Measurements from ENCODE around the gene SMIM7.
"Not testable (repeated sequence)": the region's sequence is repeated elsewhere in the genome, so short reads cannot be mapped to it uniquely, and the experiment has no call there.

Gene SMIM7

DNA sequence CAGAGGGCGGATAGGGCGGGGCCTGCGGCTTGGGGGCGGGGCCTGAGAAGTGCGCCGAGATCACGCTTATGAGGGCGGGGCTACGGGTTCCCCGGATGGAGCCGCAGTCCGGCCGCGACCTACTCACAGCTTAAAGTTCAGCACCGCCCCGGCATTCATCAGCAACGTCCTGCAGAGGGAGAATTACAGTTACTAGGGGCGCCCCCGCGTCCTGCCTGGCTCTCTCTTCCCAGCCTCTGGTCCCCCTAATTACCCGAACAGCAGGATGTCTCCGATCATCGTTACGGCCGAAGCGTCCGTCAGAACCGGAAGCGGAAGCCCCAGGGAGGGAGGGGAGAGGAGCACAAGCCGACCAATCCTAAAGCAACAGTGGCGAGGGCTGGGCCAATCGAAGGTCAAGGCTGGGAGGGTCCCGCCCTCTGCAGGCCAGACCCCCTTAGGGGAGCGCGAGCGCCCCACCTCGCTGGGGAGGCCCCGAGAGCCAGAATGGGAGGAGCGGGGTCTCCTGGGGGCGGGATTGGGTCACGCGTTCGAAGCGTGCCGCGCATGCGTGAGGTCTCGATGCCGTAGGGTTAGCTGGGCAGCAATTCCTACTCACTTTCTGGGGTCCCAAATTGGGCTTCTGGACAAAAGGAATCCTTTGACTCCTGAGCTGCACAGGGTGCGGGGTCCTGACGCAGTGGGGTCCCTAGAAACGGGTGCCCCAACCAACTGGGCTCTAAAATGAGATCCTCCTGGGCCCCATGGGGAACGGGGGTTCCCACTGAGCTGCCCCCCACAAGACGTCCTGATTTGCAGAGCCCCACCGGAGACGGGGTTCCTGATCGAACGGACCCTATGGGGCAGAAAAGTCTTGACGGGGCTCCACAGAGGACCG, at the start of gene SMIM7:
Gene SMIM7, minus strand, starts transcription at position 313 of the 877 bp plus-strand sequence. Its CDS starts 34 bp downstream, at position 279.
- peak; percentile 95 for DNase-seq

DNA sequence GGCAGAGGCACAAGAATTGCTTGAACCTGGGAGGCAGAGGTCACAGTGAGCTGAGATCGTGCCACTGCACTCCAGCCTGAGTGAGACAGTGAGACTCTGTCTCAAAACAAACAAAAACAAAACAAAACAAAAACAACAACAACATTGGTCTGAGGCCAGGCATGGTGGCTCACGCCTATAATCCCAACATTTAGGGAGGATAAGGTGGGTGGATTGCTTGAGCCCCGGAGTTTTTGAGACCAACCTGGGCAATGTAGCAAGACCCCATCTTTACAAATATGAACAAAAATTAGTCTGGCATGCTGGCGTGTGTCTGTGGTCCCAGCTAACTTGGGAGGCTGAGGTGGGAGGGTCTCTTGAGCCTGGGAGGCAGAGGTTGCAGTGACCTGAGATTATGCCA, 43.7 kb upstream of the SMIM7 start:
- DNase-seq, result no peak

DNA sequence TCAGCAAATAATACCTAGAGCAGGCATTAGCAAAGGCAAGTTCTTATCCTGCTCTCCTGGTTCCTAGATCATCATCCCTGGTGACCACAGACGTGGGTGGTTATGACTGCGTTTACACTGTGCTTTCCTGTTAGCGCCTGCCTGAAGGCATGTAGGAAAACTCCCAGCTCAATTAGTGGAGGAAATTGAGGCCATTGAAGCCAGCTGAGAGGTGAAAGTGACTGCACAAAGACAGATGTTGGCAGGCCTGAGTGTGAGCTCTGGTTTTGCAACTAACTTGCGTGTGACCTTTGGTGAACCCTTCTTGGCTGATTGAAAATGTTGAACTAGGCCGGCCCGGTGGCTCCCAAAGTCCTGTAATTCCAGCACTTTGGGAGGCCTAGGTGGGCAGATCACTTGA, 42.2 kb upstream of the SMIM7 start:
- DNase-seq, result no peak

DNA sequence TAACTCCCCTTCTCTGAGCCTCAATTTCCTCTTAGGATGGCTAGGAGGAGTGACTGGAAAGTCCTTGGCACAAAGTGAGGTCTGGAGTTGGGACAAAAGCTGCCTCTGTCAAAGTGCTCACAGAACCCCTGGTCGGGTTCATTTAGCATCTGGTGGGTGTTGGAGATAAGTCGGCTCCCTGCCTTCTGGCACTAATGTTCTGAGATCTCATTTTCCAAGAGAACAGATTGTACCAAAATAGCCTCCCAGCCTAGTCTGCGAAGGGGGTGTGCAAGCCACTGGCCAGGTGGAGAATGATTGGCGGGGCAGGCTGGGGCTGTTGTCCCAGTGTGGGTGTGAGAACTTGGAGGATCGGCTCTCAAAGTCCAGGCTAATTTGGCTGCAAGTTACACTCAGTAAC, 39.0 kb upstream of the SMIM7 start:
- no peak for DNase-seq

DNA sequence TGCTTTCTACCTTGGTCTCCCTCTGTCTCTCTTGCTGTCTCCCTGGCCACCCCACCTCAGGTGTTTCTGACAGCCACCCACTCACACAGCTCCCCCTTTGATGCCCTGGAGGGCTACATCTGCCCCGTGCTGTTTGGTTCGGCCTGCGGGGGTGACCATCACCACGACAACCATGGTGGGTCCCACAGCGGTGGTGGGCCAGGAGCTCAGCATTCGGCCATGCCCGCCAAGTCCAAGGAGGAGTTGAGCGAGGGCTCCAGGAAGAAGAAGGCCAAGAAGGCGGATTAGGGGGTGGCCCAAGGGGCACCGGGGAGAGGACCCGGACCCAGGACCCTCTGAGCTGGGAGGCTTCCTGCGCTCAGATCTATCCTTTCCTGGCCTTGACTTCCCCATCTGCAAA, 28.1 kb upstream of the SMIM7 start:
- no peak for DNase-seq

DNA sequence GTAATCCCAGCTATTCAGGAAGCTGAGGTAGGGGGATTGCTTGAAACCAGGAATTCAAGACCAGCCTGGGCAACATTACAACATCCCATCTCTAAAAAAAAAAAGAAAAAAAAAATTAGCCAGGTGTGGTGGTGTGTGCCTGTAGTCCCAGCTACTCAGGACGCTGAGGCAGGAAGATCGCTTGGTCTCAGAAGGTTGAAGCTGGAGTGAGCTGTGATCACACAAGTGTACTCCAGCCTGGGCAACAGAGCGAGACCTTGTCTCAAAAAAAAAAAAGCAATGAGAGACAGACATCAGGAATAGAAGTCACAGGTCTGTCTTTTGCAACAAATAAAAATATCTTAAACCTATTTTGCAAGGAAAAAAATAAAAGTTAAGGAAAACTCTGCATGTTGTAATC, 24.3 kb upstream of the SMIM7 start:
- DNase-seq, result no peak

DNA sequence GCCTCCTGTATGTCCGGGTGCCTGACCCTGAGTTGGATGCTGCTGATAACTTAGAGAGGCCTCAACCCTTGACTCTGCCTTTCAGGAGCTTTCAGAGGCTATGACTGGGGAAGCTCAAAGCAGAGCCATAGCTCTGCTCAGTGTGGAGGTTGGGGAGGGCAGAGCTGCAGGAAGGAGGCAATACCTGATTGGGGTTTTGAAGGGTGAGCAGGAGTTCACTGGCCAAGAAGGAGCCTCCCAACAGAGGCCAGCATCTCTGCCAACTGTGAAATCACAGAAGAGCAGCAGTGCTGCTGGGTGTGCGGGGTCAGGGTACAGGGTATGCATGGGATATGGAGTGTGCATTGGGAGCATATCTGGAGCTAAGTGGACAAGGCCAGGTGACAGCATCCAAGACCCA, 22.6 kb upstream of the SMIM7 start:
- no peak for DNase-seq

DNA sequence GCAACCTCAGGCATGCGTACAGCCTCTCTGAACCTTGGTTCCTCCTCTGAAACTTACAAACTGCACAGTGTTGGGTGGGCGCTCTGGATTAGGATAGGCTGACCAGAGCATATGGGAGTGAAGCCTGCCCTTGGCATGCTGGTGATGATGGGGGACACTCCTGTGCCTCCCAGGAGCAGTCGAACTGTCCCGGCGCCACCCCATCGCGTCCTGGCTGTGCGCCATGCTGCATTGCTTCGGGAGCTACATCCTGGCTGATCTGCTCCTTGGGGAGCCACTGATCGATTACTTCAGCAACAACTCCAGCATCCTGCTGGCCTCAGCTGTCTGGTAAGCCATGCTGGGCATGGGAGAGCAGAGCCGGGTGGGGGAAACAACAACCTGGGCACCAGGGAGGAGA, 19.9 kb upstream of the SMIM7 start:
- DNase-seq, result no peak

DNA sequence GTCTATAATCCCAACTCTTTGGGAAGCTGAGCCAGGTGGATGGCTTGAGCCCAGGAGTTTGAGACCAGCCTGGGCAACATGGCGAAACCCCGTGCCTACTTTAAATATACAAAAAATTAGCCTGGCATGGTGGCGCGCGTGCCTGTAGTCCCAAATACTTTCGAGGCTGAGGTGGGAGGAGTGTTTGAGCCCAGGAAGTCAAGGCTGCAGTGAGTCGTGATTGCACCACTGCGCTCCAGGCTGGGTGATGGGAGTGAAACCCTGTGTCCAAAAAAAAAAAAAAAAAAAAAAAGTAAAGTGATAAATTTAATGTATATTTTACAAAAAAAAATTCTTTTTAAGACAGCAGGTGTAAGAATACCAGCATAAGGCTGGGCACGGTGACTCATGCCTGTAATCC, 18.6 kb upstream of the SMIM7 start:
- no peak for DNase-seq

DNA sequence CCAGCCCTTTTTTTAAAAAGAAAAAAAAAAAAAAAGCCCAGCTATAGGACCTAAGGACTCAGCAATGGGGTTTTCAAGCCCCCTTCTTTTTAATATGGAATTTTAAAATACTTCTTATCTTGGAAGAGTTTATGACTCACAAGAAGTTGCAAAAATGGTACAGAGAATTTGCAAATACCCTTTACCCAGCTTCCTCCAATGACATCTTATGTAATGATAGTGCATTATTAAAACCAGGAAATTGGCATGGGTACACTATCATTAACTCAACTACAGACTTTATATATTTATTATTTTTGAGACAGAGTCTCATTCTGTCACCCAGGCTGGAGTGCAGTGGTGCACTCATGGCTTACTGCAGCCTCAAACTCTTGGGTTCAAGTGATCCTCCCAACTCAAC, 17.1 kb upstream of the SMIM7 start:
- no peak for DNase-seq

DNA sequence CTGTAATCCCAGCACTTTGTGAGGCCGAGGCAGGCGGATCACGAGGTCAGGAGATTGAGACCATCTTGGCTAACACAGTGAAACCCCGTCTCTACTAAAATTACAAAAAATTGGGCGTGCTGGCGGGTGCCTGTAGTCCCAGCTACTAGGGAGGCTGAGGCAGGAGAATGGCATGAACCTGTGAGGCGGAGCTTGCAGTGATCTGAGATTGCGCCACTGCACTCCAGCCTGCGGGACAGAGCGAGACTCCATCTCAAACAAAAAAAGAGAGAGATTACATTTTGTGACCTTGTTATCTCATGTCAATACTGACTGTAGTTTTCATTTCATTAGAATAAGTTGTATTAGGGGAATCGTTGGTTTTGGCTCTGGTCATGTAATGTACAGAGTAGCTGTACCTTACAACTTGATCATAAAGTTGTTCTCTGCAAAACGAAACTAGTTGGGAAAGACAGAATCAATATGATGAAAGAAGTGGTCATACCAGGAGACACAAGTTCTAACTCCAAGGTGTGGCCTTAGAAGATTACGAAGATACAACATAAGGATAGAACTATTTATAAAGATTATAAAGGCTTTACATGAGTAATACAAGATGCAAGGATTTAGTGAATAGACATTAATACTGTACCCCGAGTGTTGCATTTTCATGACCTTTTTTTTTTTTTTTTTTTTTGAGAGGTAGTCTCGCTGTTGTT, 16.3 kb upstream of the SMIM7 start:
- no peak for DNase-seq

DNA sequence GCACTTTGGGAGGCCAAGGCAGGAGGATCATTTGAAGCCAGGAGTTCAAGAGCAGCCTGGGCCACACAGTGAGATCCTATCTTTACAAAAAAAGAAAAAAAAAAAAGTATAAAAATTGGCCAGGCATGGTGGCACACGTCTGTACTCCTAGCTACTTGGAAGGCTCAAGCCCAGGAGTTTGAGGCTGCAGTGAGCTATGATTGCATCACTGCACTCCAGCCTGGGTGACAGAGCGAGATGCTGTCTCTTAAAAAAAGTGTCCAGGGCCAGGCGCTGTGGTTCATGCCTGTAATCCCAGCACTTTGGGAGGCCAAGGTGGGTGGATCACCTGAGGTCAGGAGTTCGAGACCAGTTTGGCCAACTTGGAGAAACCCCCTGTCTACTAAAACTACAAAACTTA, 13.9 kb upstream of the SMIM7 start:
- not testable (repeated sequence) for DNase-seq

DNA sequence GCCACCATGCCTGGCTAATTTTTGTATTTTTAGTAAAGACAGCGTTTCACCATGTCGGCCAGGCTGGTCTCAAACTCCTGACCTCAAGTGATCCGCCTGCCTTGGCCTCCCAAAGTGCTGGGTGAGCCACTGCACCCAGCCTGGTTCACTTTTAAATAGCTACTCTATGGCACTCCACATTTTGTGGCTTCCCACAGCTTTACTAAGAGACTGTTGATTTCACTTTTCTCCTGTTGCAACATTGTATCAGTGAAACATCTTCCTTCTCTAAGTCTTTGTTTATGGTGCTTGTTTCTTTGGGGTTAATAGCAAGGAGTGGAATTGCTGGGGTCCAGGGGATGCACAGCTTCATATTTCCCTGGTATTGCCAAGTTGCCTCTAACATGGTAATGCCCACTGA, 13.3 kb upstream of the SMIM7 start:
- DNase-seq, result no peak

DNA sequence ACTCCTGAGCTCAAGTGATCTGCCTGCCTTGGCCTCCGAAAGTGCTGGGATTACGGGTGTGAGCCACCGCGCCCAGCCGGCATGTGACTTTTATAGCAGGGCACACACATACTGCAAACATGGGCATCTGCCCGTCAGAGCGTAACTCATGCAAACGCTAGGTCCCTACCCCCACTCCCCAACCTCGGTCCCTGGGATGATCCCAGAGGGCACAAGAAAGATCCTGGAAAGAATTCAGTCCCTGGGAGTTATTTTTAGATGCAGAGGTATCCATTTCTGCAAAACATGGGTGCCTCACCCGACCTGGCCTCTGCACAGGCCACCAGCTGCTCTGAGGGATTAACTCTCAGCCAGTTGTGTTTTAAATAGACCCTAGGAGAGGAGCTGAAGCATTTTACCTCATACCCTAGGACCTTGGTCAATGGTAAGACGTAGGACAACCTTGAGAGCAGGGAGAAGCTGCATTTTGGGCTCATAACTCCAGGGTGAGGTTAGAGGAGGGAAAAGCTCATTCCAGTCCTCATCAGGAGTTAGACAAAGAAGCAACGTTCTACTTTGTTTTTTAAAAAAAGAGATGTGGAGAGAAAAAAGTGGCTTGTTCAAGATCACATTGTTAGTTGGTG, 11.8 kb upstream of the SMIM7 start:
- no peak for DNase-seq

DNA sequence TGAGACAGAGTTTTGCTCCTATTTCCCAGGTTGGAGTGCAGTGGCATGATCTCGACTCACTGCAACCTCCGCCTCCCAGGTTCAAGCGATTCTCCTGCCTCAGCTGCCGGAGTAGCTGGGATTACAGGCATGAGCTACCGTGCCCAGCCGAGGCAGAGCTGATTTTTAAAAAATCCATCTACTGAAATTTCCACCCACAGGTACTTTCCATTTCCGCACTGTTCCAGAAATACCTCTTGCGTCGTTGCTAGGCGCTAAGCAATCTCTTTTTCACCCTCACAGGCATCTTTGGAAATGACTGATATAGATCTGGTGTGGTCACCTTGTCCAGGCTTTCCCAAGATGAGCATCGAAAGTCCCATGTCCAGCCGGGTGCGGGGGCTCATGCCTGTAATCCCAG, 10.3 kb upstream of the SMIM7 start:
- DNase-seq, result no peak

DNA sequence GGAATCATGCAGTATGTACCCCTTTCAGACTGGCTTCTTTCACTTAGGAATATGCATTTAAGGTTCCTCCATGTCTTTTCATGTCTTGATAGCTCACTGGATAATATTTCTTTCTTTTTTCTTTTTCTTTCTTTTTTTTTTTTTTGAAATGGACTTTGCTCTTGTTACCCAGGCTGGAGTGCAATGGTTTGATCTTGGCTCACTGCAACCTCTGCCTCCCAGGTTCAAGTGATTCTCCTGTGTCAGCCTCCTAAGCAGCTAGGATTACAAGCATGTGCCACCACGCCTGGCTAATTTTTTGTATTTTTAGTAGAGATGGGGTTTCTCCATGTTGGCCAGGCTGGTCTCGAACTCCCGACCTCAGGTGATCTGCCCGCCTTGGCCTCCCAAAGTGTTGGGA, 8.8 kb upstream of the SMIM7 start:
- DNase-seq, result not testable (repeated sequence)

DNA sequence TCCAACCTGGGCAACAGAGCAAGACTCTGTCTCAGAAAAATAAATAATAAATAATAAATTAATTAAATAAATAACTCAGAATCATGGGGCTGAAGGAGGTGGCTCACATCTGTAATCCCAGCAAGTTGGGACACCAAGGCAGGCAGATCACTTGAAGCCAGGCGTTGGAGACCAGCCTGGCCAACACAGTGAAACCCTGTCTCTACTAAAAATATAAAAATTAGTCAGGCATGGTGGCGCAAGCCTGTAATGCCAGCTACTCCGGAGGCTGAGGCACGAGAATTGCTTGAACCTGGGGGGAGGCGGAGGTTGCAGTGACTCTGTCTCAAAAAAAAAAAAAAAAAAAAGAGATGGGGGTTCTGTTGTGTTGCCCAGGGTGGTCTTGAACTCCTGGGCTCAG, 8.2 kb upstream of the SMIM7 start:
- DNase-seq, result no peak

DNA sequence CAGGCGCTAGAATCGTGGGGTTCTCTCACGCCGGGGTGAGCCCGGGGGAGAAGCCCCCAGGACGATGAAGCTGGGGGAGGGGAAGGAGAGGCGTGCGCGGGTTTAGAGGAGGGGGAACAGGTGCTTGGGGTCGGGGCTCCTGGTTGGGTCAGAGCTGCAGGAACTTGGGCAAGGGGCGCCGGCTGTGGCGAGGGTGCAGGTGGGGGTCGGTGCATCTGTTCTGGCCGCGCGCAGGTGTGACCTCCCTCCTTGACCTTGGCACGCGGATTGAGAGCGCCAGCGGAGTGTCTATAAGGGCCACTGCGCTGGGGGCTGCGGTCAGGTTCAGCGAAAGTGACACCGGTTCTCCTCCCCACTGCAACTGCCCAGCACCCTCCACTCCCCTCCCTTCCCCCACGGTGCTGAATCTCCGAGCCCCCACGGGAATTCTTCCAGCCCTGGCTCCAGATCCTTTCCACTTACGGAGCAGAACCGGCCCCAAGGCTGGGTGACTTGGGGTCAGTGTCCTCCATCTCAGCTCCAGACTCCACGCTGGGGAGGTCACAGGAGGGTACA, 1.6 kb upstream of the SMIM7 start:
- DNase-seq, result no peak

DNA sequence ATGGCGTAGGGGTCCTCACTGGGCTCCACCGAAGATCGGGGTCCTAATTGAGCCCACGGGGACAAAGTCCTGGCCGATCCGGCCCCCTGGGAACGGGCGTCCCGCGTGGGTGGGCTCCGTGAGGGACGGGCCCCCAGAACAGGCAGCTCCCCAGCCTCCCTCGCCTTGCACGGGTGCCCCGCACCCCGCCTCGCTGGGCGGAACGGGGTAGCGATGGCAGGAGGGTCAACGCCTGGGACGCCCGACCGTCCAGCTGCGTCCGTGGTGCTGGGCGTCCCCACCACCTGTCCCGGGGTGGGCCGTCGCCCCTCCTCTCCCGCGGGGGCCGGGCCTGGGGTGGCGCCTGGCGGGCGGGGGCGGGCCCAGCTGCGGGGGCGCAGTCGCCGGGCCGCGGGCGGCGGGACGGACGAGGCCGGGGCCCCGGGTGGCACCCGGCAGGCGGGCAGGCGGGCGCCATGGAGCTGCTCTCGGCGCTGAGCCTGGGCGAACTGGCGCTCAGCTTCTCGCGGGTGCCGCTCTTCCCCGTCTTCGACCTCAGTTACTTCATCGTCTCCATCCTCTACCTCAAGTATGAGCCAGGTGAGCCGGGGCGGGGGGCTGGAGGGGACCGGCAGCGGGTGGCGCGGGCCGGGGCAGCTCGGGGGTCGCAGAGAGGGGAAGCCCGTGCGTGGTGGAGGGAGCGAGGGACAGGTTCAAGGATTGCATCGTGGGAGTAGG, 977 bp upstream of the SMIM7 start, which contains the start of gene TMEM38A:
Gene TMEM38A, plus strand, starts transcription at position 377 of the 717 bp plus-strand sequence. Its CDS starts 79 bp downstream, at position 456.
- no peak for DNase-seq

DNA sequence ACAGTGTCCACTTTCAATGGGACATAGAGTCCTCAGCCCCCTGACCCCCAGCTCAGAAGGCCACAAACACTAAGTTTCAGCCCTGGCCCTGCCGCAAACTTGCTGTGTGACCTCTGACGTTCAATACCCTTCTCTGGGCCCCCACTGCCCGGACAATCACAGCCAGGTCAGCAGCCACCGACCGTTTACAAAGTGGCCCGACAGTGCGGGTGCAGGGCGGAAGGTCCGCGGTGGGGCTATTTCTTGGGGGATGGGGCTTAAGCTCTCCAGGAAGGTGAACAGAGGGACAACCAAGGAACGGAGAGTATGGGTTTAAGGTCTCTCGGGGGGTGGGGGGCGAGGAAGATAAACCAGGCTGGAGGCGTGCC, 496 bp downstream of the SMIM7 start:
- no peak for DNase-seq

DNA sequence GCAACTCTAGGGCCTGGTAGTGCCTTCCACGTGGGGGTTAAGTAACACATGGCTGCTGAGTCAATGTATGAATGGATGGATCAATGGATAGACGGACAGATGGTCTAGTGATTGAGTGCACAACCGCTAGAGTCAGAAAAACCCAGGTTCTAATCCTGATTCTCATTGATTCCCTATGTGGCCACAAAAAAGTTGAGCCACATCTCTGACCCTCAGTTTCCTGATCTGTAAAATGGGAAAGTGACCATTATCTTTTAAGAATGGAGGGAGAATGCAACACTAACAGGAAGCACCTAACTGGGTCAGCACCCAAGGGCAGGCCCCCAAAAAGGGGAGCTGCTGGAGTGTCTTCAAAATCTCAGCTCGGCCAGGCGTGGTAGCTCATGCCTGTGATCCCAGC, 2.6 kb downstream of the SMIM7 start:
- DNase-seq, result no peak

DNA sequence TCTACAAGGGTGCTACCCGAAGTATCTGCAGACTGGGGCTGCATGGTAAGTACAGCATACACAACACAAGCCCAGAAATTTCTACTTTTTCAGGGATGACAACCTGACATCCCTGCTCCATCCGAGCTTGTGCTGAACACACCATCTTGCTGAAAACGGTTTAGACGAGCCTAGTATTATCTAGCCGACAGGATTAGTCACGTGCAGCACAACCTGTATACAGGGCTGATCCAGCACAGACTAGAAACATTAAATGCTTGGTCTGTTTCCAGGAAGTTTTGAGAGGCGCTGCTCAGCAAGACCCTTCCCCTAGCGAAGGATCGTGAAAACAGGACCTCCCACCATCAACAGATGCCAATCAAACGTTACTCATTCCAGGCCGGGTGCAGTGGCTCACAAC, 4.2 kb downstream of the SMIM7 start:
- no peak for DNase-seq

DNA sequence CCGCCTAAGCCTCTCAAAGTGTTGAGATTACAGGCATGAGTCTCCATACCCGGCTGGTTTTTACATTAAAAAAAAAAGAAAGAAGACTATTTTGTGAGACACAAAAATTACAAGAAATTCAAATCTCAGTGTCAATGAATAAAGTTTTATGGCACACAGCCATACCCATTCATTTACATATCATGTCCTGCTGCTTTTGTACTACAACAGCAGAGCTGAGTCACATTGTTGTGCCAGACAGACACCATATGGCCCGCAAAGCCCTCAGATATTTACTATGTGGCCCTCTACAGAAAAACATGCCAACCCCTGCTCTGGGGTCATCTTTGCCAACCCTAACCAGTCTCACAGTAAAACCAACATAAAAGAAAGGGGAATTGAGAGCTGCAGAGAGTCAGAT, 5.3 kb downstream of the SMIM7 start:
- DNase-seq, result peak; percentile 18
